ENCODE measurements around the gene CD52. TPM values are rescaled to one million over a fixed set of nuclear protein-coding genes. Genes with fewer than 3 reads are reported as not detected.

CD52 gene
- total RNA-seq, 1 experiment from 2014 or later: 1.6 TPM

DNA sequence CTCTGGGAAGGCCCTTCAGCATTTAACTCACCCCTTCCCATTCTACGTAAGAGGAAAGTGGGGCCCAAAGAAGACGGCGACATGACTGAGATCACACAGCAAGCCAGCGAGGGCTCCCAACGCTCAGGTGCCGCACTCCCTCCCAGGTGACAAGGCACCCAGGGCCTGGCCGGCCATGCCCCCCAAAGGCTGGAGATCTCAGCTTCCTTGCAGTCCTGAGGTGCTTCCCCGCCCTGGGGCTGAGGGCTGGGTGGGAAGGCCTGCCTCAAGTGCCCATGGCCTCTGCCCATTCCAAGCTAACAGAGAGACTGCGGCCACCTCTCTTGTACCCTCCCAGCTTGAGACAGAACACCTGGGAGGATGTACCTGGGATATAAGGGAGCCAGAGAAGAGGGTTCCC is 37.2 kb downstream of the CD52 start:
- H3K4me3 ChIP-seq (ENCODE audit: low read depth in 2 of 2, low read length in 2 of 2): no peak overlapping the region
- no peak overlapping the region for H3K27ac ChIP-seq (ENCODE audit: low read length)
- H3K9me3 ChIP-seq (ENCODE audit: control insufficient read depth, insufficient read depth, low read depth, low read length): no peaks in the 10 kb centered on the region
- in situ Hi-C loops (cut with HindIII; ENCODE audit: low pct_unique_long_range_greater_than_20kb, low sequenced_read_pairs): no loop called here
- no peak for DNase-seq (ENCODE audit: low read depth, low spot score)
- intact Hi-C loops (cut with micrococcal nuclease; ENCODE audit: unreplicated experiment): no loop called here
- no peak for TF ChIP-seq POLR2AphosphoS5 (IDR thresholded peaks at IDR 0.05; ENCODE audit: low read depth, low read length)
- TF ChIP-seq, protein P1, sequence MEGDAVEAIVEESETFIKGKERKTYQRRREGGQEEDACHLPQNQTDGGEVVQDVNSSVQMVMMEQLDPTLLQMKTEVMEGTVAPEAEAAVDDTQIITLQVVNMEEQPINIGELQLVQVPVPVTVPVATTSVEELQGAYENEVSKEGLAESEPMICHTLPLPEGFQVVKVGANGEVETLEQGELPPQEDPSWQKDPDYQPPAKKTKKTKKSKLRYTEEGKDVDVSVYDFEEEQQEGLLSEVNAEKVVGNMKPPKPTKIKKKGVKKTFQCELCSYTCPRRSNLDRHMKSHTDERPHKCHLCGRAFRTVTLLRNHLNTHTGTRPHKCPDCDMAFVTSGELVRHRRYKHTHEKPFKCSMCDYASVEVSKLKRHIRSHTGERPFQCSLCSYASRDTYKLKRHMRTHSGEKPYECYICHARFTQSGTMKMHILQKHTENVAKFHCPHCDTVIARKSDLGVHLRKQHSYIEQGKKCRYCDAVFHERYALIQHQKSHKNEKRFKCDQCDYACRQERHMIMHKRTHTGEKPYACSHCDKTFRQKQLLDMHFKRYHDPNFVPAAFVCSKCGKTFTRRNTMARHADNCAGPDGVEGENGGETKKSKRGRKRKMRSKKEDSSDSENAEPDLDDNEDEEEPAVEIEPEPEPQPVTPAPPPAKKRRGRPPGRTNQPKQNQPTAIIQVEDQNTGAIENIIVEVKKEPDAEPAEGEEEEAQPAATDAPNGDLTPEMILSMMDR (IDR thresholded peaks at IDR 0.05): no peak
- TF ChIP-seq, protein P2, sequence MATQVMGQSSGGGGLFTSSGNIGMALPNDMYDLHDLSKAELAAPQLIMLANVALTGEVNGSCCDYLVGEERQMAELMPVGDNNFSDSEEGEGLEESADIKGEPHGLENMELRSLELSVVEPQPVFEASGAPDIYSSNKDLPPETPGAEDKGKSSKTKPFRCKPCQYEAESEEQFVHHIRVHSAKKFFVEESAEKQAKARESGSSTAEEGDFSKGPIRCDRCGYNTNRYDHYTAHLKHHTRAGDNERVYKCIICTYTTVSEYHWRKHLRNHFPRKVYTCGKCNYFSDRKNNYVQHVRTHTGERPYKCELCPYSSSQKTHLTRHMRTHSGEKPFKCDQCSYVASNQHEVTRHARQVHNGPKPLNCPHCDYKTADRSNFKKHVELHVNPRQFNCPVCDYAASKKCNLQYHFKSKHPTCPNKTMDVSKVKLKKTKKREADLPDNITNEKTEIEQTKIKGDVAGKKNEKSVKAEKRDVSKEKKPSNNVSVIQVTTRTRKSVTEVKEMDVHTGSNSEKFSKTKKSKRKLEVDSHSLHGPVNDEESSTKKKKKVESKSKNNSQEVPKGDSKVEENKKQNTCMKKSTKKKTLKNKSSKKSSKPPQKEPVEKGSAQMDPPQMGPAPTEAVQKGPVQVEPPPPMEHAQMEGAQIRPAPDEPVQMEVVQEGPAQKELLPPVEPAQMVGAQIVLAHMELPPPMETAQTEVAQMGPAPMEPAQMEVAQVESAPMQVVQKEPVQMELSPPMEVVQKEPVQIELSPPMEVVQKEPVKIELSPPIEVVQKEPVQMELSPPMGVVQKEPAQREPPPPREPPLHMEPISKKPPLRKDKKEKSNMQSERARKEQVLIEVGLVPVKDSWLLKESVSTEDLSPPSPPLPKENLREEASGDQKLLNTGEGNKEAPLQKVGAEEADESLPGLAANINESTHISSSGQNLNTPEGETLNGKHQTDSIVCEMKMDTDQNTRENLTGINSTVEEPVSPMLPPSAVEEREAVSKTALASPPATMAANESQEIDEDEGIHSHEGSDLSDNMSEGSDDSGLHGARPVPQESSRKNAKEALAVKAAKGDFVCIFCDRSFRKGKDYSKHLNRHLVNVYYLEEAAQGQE (IDR thresholded peaks at IDR 0.05; ENCODE audit: insufficient read depth in 1 of 2, low read depth in 2 of 2, low read length in 1 of 2): no peak
- no peak for TF ChIP-seq SIN3A (IDR thresholded peaks at IDR 0.05; ENCODE audit: borderline replicate concordance, insufficient read depth, low read depth, low read length)
- no peak for TF ChIP-seq TCF7L2 (IDR thresholded peaks at IDR 0.05; ENCODE audit: low read depth, low read length)
- peaks cover 15% of the 10 kb centered on the region for H3K4me1 ChIP-seq (ENCODE audit: control insufficient read depth, insufficient read depth, low read length)
- ATAC-seq: no peak
- H3K36me3 ChIP-seq (ENCODE audit: control insufficient read depth, insufficient read depth, low read length): no peaks in the 10 kb centered on the region
- ChIA-PET CTCF (no interaction called here), POLR2A (no interaction called here)
- H3K27me3 ChIP-seq (ENCODE audit: control insufficient read depth, insufficient read depth, low read length): no peaks in the 10 kb centered on the region
- BruUV-seq (replicated peaks): no TSS peak

DNA sequence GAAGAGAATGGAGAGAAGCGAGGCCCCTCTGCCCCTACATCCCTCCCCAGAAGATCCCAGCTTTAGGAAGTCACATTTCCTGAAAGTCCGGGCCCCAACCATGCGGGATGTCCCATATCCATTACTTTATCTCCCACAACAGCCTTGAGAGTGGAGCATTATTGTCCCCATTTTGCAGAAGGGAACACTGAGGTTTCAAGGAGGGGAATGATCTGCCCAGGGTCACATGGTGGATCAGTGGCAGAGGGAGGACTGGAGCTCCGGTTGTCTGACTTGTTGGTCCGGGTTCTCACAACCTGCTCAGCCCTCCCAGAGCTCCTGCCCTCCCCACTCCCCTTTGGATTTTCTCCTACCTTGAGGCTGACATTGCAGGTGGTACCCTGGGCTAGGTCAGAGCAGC is 38.3 kb downstream of the CD52 start:
- Histone ChIP-seq H3K9me3 (ENCODE audit: control insufficient read depth, insufficient read depth, low read depth, low read length) (no peaks in the 10 kb centered on the region), H3K36me3 (ENCODE audit: control insufficient read depth, insufficient read depth, low read length) (no peaks in the 10 kb centered on the region), H3K27me3 (ENCODE audit: control insufficient read depth, insufficient read depth, low read length) (no peaks in the 10 kb centered on the region), H3K4me3 (ENCODE audit: low read depth in 2 of 2, low read length in 2 of 2) (no peak overlapping the region), H3K27ac (ENCODE audit: low read length) (no peak overlapping the region), H3K4me1 (ENCODE audit: control insufficient read depth, insufficient read depth, low read length) (peaks cover 5% of the 10 kb centered on the region; the same call in 1 of the 2 replicates)
- no TSS peak for BruUV-seq (replicated peaks)
- CTCF ChIA-PET: no interaction called here
- in situ Hi-C loops (cut with HindIII; ENCODE audit: low pct_unique_long_range_greater_than_20kb, low sequenced_read_pairs): no loop called here
- TF ChIP-seq TCF7L2 (IDR thresholded peaks at IDR 0.05; ENCODE audit: low read depth, low read length) (no peak), POLR2AphosphoS5 (IDR thresholded peaks at IDR 0.05; ENCODE audit: low read depth, low read length) (no peak), SIN3A (IDR thresholded peaks at IDR 0.05; ENCODE audit: borderline replicate concordance, insufficient read depth, low read depth, low read length) (no peak)
- TF ChIP-seq, protein P1 (IDR thresholded peaks at IDR 0.05): no peak
- TF ChIP-seq, protein P2 (IDR thresholded peaks at IDR 0.05; ENCODE audit: insufficient read depth in 1 of 2, low read depth in 2 of 2, low read length in 1 of 2): no peak
- ATAC-seq: no peak
- no peak for DNase-seq (ENCODE audit: low read depth, low spot score)
- POLR2A ChIA-PET: no interaction called here
- intact Hi-C loops (cut with micrococcal nuclease; ENCODE audit: unreplicated experiment): no loop called here

All from Panc1 (cell line).